Measurements from ENCODE around the gene JOSD2.

The JOSD2 gene

DNA sequence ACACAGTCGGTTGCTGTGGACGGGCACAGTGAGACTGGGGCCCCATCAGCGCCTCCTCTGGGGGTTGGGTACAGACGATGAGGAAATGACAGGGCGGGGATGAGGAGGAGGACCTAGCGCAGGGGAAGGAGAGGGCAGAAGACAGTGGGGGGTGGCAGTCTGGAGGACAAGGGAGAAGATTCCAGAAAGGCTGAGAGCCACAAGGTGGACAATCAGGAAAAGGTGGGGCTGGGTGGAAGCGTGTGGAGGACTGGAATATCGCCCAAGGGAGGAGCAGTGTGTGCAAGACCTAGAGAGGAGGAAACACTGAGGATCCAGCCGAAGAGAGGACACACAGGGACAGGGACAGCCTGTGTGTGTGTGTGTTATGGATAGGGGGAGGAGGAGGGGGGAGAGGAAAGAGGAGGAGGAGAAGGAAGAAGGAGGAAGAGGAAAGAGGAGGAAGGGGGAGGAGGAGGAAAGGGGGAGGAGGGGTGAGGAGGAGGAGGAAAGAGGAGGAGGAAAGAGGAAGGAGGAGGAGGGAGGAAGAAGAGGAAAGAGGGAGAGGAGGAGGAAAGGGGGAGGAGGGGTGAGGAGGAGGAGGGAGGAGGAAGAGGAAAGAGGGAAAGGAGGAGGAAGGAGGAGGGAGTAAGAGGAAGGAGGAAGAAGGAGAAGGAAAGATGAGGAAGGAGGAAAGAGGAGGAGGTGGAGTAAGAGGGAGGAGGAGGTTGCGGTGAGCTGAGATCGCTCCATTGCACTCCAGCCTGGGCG lies 18.5 kb downstream of the JOSD2 start:
- no peak for DNase-seq

DNA sequence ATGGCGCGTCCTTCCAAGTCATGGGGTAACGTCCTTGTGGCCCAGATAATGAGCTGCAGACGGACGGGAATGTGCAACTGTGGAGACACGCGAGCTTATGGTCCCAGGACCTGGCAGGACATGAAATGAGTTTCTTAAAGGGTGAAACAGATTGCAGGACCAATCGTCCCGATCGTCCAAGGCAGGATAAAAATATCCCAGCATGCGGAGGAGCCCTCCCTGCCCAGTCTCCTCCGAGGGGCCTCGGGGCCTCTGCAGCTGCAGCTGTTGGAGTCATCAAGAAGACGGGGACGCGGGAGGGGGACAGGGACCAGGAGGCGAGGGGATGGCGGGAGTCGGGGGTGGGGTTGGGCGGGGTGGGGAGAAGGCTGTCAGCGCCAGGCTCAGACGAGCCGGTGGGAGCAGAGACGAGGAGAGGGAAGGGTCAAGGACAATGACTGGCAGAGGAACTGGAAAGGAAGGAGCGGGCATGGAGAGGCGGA lies 20.0 kb downstream of the JOSD2 start:
- DNase-seq = no peak

DNA sequence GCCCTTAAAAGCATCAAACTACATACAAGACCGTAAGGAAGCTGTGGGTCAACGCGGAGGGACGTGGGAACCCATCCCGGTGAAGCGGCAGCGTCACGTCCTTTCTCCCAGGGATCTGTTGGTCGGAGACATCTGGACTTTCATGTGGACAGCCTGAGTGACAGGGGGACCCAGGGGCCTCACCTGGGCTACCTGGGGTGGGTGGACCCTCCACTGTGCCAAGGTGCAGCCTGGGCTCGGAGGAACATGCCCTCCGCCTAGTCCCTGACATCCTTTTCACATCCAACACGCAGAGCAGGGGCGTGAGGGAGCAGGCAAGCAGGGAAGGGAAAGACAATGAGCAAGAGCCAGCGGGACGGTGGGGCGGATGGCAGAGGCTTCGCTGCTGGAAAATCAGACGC lies 20.6 kb downstream of the JOSD2 start:
- no peak for DNase-seq

DNA sequence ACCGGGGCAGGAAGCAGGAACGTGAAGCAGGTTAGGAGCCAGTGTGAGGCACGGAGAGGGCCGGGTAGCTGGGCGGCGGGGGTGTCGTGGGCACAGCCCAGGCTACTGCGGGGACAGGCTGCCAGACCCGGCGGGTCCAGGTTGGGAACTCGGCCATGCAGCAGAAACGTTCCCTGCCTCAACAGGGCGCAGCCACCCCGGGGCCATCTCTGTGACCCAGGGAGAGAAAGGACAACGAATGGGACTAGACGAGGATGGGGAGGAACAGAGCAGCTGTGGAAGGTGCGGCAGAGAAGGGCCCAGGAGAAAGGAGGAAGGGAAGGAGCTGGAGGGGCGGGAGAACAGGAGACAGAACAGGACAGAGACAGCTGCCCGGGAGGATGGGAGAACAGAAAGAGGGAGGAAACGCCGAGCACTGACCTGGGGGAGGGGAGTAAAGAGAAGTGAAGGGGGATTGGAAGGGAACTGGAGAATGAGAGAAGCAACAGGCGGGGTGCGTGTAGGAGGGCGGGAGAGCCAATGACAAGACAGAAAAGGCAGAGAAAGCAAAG lies 21.5 kb downstream of the JOSD2 start:
- DNase-seq = no peak

DNA sequence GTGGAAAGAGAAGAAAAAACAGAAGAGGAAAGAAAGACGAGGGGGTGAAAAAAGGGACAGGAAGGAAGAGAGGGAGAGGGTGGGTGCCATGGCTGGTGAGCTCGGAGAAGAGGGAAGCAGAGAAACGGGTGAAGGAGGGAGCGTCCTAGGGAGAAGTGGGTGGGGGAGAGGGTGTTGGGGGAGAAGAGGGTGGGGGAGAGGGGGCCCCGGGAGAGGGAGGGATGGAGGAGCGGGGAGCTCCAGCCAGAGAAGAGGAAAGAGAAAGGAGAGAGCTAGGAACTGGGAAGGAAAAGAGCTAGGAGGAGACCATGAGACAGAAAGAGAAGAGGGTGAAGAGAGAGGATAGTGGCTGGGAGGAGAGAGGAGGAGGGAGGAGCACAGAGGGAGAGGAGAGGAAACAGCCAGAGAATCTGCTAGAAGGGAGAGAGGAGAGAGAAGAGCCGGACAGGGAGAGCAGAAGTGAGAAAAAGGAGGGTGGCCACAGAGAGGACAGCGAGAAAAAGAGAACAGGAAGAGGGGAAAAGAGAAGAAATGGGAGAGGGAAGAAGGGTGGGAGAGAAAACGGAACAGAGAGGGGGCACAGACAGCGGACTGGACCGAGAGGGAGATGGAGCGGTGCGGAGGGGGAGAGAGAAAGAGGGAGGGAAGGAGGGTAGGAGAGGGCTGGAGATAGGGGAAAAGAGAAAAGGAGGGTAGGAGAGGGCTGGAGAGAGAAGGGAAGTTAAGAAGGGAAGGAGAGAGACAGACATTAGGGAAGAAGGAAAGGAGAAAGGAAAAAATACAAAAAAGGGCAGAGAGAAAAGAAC lies 22.4 kb downstream of the JOSD2 start:
- no peak for DNase-seq

DNA sequence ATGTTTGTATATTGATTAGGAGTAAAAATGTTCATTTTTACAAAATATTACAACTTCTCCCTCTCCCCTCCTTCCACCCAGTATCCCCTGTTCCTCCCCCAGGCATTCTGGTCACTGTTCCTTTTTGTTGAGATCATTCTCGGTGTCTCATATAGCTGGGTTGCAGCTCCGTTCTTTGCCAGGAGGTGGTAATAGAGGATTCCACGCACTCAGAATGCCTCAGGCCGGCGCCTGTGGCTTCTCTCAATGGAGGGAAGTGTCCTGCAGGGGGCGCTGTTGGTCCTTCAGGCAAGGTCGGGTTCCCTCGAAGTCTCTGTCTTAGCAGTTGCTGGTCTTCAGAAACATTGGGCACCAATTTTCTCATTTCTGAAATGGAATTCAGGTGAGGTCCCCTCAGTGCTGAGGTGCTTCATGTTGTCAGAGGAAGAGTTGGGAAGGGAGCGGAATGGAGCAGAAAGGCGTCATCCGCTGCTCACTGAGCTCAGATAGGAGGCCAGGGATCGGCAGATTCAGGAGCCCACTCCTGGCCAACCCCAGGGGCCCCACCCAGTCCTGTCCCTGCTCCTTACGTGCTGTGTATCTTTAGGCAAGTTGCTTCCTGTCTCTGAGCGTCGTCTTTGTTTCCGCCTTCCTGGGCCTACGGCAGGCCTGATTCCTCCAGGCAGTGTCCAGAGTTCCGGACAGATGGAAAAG lies 24.0 kb downstream of the JOSD2 start:
- DNase-seq = peak; percentile 15

DNA sequence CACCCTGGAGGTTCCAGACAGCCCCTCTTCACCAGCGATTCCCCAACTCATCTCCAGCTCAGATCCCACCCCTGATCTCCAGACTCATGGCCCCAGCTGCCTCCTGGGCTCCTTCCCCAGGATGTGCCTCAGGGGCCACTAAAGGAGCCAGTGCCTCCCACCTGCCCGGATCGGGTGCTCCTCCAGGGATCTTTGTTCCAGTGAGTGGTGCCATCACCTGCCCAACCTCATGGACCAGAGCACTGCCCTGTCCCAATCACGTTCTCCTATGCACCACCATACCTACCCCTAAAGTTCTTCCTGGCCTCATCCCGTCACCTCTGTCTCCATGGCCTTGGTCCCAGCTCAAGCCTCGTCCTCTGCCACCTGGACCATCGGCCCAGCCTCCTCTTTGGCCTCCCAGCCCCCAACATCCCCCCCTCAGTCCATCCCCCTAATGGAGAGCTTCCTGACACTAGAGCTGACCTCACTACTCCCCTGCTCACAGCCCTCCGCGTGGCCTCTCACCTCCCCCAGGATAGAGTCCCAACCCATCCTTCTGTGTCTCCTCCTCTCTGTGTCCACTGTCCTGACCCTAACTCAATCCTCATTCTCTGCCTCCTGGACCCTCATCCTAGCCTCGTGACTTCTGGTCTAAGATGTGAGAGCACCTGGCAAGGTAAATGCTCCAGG lies 25.6 kb downstream of the JOSD2 start:
- DNase-seq = no peak

DNA sequence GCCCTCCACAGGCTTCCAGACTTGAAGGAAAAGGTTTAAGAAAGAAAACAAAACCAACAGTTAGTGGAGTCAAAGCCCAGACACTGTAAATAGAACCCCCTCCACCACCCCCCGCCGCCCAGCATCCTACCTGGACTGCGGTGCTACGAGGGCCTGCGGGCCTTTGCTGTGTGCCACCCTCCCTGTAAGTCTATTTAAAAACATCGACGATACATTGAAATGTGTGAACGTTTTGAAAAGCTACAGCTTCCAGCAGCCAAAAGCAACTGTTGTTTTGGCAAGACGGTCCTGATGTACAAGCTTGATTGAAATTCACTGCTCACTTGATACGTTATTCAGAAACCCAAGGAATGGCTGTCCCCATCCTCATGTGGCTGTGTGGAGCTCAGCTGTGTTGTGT lies 28.1 kb downstream of the JOSD2 start:
- no peak for DNase-seq

DNA sequence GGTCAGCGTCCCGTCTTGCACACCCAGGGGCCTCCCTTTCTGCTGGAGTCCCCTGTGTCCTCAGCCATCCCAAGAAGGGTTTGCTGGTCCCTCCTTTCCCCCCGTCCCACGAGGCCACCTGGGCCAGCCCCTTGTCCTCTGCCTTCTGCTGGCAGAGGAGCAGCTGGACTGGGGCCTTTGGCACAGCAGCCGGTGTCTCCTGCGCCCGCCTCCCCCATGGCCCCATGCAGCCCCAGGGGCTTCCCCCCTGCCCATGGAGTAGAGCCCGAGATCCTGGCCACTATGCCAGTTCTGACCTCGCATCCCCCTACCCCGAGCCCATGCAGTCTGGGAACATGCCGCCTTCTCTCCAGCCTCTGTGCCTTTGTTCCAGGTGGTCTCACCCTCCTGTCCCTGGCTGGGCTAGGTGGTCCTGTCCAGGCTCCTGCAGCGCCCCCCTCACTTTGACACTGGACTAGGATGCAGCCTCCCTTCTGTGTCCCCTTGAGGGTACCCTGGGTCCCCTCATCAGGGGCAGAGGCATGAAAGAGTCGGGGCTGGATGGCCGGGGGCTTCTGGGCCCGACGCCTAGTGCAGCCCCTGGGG lies 28.6 kb downstream of the JOSD2 start:
- DNase-seq = no peak

DNA sequence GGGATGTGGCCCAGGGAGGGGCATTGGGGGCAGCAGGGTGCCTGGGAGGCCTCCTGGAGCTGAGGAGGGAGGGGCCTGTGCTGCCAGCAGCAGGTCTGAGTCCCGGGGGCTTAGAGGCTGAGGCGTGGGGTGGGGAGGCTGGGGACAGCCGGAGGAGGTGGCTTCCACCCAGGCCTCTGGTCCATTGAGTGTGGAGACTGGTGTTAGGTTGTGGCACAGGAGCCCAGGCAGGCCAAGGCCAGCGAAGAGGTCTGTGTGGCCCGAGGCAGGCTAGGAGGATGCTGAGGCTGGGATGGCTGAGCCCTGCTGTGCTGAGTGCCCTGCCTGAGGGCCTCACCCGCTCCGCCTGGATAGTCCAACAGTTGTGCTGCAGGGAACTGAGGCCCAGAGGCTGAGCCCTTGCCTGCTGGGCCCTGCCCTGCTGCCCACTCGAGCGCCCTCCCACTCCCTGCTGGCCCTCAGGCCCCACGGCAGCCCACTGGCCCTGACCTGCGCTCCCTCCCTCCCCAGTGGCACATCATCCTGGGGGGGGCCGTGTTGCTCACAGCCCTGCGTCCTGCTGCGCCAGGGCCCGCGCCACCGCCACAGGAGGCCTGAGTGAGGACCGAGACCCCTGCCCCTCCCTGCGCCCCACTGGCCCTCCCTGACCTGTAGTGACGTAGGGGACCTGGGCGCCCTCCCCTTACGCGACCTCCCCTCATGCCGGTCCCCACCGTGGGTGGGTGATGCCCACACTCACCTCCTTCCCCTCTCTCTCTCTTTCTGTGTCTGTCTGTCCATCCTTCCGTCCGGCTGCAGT lies 29.4 kb downstream of the JOSD2 start:
- DNase-seq = no peak

DNA sequence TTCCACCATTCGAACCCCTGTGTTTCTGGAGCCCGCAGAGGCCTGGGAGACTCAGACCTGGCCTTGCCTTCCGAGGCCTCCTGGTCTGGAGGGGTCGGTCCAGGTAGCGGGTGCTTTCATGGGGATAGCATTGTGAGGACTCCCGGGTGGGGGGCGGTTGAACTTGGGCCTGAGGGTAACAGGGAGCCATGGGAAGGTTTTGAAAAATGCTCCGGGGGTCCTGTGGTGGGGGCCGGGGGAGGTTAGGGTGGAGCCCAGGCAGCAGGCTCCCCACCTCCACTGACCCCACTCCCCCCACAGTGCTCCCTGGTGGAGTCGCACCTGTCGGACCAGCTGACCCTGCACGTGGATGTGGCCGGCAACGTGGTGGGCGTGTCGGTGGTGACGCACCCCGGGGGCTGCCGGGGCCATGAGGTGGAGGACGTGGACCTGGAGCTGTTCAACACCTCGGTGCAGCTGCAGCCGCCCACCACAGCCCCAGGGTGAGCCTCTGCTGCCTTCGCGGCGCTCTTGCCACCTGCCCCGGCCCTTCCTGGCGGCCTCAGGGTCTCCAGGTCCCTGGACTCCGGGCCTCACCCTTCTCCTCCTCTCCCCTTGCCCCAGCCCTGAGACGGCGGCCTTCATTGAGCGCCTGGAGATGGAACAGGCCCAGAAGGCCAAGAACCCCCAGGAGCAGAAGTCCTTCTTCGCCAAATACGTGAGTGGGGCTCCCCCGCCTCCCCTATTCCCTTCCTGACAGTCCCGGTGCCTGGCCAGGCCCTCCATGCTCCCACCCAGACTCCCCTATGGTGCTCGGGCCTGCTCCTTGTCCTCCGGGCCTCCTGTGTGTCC lies 30.5 kb downstream of the JOSD2 start:
- DNase-seq = no peak

DNA sequence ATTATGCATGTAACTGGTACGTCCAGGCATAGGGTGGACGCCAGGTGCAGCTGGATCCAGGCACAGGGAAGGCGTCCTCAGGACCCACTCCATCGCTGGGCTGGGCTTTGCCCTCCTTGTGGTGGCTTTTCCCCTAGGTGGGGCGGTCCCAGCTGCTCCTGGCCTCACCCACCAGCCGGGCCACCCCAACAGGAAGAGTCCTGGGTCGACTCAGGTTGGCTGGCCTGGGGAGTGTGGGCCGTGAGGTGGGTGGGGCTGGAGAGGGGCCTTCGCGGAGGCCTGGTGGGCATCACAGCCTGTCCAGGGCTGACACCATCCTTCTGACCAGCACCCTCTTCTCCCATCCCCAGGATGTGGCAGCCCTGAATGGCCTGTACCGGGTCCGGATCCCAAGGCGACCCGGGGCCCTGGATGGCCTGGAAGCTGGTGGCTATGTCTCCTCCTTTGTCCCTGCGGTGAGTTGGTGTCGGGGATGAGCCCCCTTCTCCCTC lies 31.2 kb downstream of the JOSD2 start:
- DNase-seq = no peak

DNA sequence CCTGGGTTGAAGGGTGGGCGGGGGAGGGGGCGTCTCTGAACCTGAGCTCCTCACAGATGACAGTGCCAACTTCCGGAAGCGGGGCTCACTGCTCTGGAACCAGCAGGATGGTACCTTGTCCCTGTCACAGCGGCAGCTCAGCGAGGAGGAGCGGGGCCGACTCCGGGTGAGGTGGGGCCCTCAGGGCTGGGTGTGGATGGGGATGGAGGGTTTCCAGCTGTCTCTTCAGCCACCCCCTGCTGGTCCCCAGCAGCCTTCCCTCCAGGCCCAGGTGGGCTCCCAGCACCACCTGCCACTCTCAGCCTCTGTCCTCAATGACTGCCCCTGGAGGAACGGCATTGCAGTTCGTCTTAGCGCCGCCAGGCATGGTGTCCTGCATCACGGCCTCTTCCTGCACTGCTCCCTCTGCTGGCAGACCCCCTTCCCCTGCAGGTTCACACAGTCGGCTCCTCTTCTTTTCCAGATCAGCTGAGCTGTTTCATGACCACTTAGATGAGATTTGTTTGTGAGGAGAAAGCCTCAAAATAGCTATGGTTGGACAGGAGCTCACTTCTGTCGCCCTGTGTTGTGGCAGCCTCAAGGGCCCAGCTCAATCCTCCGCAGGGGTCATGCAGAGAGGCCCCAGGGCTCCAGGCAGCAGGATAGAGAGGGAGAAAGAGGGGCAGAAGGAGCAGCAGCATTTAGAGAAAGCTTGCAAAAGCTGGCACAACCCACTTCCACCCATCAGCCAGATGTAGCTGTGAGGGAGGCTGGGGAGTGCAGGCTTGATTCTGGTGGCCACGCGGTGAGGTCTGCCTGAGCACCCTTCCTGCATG lies 31.9 kb downstream of the JOSD2 start:
- no peak for DNase-seq

DNA sequence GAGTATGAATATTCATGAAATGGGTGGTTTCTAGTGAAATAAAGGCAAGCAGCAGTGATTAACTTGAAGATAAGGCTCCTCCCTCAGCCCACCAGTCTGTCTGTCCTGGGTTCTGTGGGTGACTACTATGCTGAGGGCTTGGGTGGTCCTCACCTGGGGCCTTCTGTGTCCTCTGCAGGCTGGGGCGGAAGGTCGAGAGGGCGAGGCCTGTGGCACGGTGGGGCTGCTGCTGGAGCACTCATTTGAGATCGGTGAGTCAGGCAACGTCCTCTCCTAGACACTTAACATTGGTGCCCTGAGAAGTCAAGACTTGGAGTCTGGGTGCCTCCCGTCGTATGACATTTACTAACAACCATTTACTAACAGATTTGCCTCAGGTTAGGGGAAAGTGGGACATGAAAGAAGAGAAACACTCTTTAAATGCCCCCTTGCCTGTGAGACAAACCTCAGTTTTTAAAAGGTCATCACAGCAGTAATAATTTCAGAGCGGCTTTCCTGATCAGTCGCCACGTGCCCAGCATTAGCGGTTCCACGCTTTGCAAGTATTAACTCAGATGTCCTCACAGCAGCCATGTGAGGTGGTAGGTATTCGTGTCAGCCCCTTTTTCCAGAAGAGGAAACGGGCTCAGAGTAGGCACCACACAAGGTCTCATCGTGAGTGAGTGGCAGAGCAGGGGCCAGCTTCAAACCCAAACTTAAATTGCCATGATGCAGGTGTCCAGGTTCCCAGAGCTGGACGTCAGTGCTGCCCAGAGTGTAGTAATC lies 33.1 kb downstream of the JOSD2 start:
- no peak for DNase-seq

DNA sequence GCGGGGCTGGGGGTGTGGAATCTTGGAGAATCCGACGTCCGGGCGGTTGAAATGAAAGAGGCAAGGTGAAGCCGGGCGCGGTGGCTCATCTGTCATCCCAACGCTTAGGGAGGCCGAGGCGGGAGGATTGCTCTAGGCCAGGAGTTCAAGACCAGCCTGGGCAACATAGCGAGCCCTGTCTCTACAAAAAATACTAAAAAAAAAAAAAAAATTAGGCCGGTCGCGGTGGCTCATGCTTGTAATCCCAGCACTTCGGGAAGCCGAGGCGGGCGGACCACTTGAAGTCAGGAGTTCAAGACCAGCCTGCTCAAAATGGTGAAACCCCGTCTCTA lies 34.1 kb downstream of the JOSD2 start:
- DNase-seq = no peak

DNA sequence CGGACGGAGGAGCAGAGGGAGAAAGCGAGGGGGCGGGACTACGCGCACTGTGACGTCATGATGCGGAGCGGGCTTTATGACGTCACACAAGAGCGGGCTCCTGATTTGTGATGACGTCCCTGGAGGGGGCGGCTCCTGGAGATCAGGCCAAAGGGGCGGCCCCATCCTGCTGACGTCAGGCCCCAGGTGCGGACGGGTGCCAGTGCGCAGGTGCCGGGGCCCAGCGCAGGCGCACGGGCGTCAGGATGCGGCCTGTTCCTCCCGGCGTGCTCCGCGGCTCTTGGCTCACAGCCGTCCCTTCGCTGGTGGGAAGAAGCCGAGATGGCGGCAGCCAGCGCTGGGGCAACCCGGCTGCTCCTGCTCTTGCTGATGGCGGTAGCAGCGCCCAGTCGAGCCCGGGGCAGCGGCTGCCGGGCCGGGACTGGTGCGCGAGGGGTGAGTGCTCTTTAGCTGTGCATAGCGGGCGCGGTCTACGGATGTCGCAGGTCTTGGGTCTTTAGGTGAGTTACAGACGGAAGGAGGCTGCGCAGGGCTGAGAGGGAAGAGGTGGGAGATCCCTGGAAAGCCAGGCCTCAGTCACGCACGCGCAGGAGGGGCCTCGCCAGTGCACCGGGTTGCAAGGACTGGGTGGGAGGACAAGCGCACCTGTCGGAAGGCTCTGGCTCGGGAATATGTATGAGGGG lies 34.6 kb downstream of the JOSD2 start, which contains the start of the genes EMC10 and GARIN5A:
EMC10 (plus strand) TSS at position 284 of the 683 bp plus-strand sequence; CDS start at position 322, 38 bp downstream.
GARIN5A (minus strand) TSS at position 625 of the 683 bp plus-strand sequence; CDS start at position 165, 460 bp downstream.
- DNase-seq = peak; percentile 78

DNA sequence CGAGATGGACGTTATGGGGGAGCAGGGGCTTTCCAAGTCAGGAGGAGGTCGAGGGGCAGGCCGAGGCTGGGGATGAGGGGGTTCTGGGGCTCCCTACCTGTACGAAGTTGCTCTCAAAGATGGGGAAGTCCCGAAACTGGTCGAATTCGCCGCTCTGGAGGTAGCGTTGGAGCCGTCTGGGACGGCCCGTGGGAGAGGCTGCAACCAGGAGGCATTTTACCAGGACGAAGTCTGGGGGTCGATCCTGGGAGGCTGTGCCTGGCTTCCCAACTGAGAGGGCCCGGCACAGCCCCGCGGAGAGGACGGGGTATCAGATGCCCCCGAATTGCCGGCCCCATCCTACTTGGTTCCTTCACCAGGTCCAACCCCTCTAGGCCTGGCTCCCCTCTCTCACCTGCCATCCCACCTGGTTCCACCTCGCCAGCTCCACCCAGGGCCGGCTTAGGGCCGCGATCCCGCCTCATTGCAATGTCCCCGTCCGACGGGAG lies 35.2 kb downstream of the JOSD2 start:
- no peak for DNase-seq

DNA sequence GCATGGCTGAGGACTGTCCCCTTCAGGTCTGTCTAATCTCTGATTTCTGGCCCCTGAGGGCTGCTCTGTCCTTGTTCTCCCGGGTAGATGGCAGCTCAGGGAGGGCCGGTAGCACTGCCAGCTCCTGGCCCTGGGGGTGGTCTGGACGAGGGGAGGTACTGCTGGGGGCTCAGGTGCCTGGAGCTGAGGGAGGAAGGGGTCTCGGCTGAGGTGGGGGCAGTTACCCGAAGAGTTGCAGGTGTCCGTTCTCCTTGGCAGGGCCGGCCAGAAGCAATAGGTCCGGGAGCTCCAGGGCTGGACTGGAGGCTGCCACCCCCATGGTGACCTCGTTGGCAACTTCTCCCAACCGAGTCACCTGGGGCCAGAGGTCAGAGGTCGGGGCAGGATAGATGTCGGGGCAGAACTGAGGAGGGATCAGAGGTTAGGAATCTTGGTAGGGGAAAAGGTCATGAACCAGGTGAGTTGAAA lies 35.9 kb downstream of the JOSD2 start:
- no peak for DNase-seq

All from DMS 273 treated with DMSO at 0.1 percent for 48 hours (cell line).